ES-I3 (cell line): Measurements from ENCODE around the gene SMIM15.

Experiments
- H3K36me3 ChIP-seq: 2 replicates; pipeline ENCODE4 v1.6.1; 2013; ENCODE audit warnings: mild to moderate bottlenecking, low read length, control low read depth, moderate library complexity; ENCODE audit not compliant: insufficient read depth
- H3K4me1 ChIP-seq: 2 replicates; pipeline ENCODE4 v1.6.1; 2013; ENCODE audit warnings: mild to moderate bottlenecking, control low read depth, low read length; ENCODE audit not compliant: insufficient read depth
- H3K9ac ChIP-seq: 2 replicates; pipeline ENCODE4 v1.6.1; 2013; ENCODE audit warnings: low read depth, mild to moderate bottlenecking, low read length, moderate library complexity
- H3K9me3 ChIP-seq: 2 replicates; pipeline ENCODE4 v1.6.1; 2013; ENCODE audit warnings: mild to moderate bottlenecking, low read length, moderate library complexity; ENCODE audit not compliant: control insufficient read depth, insufficient read depth

SMIM15 gene

DNA sequence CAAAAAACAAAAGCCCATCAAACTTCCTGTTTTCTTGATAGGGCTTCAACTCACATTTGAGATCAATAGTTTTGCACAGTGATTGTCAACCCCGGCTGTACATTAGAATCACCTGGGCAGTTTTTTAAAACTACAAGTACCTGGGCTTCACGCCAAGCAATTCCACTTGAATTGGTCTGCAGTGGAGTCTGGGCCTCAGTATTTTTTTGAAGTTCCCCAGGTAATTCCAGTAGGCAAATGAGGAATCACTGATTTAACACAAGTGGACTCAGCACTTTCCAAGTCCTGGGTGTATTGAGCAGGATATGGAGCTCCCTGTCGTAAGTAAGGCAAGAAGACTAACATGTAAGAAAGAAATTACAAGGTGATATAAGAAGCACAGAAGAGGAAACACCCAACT lies 14.8 kb upstream of the SMIM15 start:
- Histone ChIP-seq H3K4me1 (no peaks in the 10 kb centered on the region), H3K9ac (no peak overlapping the region), H3K36me3 (no peaks in the 10 kb centered on the region), H3K9me3 (no peaks in the 10 kb centered on the region)

DNA sequence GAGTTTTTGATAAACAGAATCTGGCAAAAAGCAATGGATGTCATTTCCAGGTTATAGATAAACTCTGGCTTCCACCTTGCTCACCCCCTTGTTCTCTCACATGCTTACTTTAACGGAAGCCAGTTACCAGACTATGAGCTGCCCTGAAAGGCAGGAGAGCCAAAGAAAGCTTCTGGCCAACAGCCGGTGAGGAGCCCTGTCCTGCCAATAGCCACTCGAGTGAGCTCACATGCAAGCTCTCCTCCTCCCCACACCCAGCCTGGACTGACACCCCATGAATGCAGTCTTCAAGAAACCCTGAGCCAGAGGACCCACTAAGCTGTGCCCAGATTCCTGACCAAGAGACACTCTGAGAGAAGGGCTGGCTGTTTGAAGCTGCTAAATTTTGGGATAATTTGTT lies 14.4 kb upstream of the SMIM15 start:
- Histone ChIP-seq H3K9me3 (no peaks in the 10 kb centered on the region), H3K4me1 (no peaks in the 10 kb centered on the region), H3K9ac (no peak overlapping the region), H3K36me3 (no peaks in the 10 kb centered on the region)

DNA sequence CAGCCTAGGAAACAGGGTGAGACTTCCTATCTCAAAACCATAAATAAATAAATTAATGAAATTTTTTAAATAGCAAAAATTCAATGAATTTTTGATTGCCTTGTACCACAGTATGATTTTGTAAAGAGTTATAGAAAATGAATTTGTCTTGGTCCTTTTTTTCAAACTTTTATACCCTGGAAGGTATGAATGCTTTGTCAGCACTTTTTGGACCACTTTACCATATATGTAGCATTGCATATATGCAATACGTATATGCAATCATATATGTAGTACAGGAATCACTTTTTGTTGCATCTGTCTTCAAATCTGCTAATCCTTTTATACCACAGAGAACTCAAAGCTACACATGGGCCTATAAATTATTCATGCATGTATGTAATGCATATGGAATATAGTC lies 9.2 kb upstream of the SMIM15 start:
- no peaks in the 10 kb centered on the region for H3K36me3 ChIP-seq
- no peaks in the 10 kb centered on the region for H3K9me3 ChIP-seq
- no peak overlapping the region for H3K9ac ChIP-seq
- H3K4me1 ChIP-seq, result no peaks in the 10 kb centered on the region

DNA sequence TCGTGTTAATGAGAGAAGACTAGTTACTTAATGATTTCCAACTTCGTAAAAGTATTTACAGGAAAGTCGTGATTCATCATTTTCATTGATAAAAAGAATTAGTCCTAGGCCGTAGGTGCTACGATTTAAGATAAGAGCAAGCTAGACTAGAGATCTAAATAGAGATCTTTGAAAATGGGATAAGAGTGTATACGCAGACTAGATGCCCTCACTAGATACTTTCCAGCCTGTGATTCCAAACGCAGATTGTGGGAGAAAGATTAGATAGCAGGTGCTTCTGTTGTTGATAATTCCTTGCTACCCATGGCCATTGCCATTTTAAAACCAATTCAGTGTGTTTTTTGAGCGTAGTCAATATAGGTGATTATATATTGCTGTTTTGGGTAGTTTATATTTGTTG lies 6.7 kb upstream of the SMIM15 start:
- no peaks in the 10 kb centered on the region for H3K36me3 ChIP-seq
- H3K9me3 ChIP-seq, result no peaks in the 10 kb centered on the region; the same call in 1 of the 2 replicates
- H3K9ac ChIP-seq, result no peak overlapping the region
- H3K4me1 ChIP-seq, result no peaks in the 10 kb centered on the region

DNA sequence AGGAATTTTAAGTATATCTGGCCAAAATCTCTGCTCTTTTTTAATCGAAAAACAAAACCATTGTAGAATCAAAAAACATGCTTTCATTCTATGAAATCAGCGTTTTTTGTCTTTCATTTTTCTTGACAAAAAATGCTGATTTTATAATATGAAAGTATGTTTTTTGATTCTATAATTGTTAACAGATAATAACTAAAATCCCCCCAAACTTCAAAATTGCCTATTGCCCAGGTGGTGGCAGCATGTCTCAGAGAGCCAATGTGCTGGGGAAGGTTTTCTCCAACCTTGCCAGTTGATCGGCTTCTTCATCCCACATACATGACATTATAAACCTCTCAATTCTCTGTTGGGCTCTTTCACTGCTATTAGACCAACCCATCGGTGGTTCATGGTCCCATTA lies 5.1 kb upstream of the SMIM15 start:
- H3K9ac ChIP-seq, result no peak overlapping the region
- no peaks in the 10 kb centered on the region for H3K4me1 ChIP-seq
- no peaks in the 10 kb centered on the region for H3K36me3 ChIP-seq
- H3K9me3 ChIP-seq, result no peaks in the 10 kb centered on the region; the same call in 1 of the 2 replicates

DNA sequence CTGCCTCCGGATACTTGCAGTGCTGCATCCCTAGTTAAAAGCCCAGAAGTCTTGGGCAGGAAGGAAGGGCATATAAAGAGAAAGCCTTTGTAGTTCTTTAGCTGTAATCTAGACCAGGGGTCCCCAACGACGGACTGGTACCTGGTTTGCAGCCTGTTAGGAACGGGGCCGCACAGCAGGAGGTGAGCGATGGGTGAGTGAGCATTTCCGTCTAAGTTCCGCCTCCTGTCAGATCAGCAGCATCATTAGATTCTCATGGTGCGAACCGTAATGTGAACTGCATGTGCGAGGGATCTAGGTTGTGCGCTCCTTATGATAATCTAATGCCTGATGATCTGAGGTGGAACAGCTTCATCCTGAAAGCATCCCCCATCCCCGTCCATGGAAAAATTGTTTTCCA lies 1.6 kb upstream of the SMIM15 start:
- H3K9ac ChIP-seq, result peak overlapping the region; percentile 95; the same call in 1 of the 2 replicates
- H3K4me1 ChIP-seq, result no peaks in the 10 kb centered on the region
- peaks cover 8% of the 10 kb centered on the region; the same call in 1 of the 2 replicates for H3K36me3 ChIP-seq
- H3K9me3 ChIP-seq, result no peaks in the 10 kb centered on the region; the same call in 1 of the 2 replicates

DNA sequence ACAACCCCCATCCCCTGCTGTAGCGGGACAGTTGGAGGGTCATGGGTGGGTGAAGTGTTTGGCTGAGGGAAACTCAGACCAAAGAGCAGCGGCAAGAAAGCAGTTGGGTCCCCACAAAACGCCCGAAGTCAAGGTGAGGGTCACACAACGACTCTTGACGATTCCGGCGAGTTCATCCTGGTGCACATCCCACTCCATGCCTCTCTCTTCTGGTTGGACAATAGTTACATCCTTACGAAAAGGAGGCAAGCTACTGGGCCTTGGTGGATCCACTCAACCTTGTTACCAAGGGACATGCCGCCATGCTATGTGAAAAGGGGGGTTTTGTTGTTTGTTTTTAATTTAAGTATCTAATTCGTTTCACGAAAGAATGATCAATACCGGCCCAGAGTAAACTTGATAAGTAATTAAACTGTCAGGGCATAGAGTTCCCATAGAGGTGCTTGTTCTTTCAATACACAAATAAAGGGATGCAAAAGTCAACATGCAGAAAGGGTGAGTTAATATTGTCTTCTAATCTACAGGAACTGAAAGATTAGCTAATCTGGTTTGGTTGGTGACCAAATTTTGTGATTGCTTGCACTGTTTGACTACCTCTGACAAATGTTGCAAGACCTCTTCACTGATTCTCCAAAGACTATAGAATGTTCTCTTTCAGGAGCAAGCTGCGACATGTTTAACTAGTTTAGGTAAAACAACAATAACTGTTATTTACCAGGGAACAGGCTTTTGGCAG lies 732 bp upstream of the SMIM15 start:
- Histone ChIP-seq H3K9me3 (no peaks in the 10 kb centered on the region; the same call in 1 of the 2 replicates), H3K4me1 (no peaks in the 10 kb centered on the region), H3K36me3 (peaks cover 8% of the 10 kb centered on the region; the same call in 1 of the 2 replicates), H3K9ac (peak overlapping the region; percentile 95)

DNA sequence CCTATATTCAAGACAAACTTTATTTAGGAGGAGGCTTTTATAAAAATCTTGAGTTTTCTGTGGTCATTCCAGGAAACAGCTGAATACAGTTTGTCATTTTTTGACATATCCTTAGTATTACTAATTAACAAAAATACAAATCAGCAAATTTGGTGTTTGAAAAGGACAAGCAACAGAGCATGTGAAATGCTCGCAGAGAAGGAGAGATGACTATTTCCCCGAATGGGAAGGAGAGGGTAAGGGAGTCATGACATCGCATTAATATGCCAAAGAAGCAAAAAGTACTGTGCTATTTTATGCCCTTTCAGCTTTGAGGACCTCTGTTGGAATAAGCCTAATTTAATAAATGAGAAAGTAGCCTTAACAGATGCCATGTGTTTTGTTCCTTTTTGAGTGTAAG lies 1.8 kb downstream of the SMIM15 start:
- peaks cover 8% of the 10 kb centered on the region; the same call in 1 of the 2 replicates for H3K36me3 ChIP-seq
- H3K9ac ChIP-seq, result no peak overlapping the region
- no peaks in the 10 kb centered on the region; the same call in 1 of the 2 replicates for H3K9me3 ChIP-seq
- no peaks in the 10 kb centered on the region for H3K4me1 ChIP-seq

DNA sequence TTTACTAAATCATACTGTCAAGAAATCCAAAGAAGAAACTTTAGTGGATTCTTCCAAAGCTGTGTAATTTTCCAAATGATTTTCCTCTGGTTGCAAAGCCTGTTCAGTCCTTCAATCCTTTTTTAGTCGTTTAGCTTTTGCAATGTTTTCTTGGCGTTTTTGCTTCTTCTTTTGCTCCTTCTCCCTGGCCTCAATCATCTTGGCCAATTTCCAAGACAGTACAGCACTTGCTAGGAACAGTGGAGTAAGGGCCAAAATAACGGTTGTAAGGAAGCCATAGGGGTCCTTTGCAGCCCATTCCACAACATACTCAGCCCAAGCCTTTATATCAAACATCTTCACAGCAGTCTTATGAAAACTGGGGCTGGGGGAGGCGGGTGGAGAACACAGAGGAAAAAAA lies 2.4 kb downstream of the SMIM15 start:
- no peaks in the 10 kb centered on the region; the same call in 1 of the 2 replicates for H3K9me3 ChIP-seq
- H3K9ac ChIP-seq, result no peak overlapping the region
- H3K4me1 ChIP-seq, result no peaks in the 10 kb centered on the region
- peaks cover 8% of the 10 kb centered on the region; the same call in 1 of the 2 replicates for H3K36me3 ChIP-seq

DNA sequence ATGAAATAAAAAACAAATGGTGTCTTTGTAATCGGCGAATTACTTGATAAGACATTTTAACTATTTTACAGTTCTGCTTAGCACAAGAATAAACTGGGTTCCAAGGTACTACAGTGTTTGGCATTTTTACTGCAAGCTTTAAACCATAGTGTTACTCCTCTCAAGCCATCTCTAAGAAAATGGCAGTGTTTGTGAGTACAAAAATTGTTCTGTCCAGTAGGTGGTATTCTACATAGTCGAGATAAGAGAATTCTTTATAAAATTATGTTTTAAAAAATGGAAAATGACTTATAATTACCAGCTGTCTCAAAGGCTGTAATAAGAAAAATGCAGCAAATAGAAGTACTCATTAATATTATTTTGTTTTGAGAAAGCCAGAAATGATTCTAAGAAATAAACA lies 3.2 kb downstream of the SMIM15 start:
- Histone ChIP-seq H3K36me3 (peaks cover 8% of the 10 kb centered on the region; the same call in 1 of the 2 replicates), H3K9ac (no peak overlapping the region), H3K9me3 (no peaks in the 10 kb centered on the region; the same call in 1 of the 2 replicates), H3K4me1 (no peaks in the 10 kb centered on the region)

DNA sequence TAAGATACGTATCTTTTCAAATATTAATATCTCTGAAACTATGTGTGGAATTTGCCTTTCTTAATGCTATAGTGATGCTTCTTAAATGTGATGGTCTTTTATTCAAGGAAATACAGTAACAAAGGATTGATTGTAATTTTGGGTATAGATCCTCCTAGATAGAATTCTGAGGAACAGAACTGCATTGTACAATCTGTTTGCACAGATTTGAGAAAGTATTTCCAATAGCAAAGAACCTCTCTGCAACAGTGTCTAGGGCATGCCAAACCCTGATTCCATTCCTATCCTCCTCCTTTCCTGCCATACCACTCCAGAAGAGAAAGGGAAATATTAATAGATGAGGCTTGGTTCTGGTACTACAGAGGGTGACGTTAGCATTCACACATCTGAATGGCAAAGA lies 10.4 kb downstream of the SMIM15 start:
- no peaks in the 10 kb centered on the region for H3K36me3 ChIP-seq
- no peak overlapping the region for H3K9ac ChIP-seq
- no peaks in the 10 kb centered on the region for H3K4me1 ChIP-seq
- H3K9me3 ChIP-seq, result no peaks in the 10 kb centered on the region

DNA sequence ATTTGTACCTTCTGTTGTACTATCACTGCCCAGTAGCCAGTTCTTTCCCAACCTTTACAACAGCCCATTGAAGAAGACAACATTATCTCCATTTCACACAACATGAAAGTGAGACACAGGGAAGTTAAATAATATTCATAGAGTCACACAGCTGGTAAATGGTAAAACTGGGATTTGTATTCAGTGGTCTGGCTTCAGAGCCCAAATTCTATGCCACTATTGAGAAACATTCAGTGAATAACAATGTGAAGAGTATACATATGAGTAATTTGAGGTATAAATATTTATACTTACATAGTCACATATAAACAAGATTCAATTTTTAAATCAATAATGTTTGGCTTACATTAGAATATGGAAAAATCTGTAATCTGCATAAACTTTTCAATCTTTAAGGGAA lies 13.8 kb downstream of the SMIM15 start:
- Histone ChIP-seq H3K9ac (no peak overlapping the region), H3K4me1 (no peaks in the 10 kb centered on the region), H3K36me3 (no peaks in the 10 kb centered on the region), H3K9me3 (no peaks in the 10 kb centered on the region)

DNA sequence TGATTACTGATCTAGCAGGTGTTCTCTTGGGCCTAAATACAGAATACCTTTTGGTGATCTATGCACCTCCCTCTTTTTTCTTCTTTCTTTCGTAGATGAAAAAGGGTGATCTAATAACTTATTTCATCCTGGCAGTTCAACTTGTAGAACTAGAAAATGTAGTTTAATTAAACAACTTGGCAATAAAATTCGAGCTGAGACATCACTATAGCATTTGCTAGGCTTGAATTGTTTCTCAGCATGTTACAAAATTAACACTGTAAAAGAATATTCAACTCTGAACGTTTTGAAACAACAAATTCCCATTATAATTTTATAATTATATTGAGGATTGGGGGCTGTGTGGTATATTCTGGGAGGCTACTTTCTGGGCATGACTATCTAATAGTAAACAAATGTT lies 19.5 kb downstream of the SMIM15 start:
- no peaks in the 10 kb centered on the region for H3K36me3 ChIP-seq
- H3K4me1 ChIP-seq, result no peaks in the 10 kb centered on the region; the same call in 1 of the 2 replicates
- H3K9me3 ChIP-seq, result no peaks in the 10 kb centered on the region
- H3K9ac ChIP-seq, result no peak overlapping the region

DNA sequence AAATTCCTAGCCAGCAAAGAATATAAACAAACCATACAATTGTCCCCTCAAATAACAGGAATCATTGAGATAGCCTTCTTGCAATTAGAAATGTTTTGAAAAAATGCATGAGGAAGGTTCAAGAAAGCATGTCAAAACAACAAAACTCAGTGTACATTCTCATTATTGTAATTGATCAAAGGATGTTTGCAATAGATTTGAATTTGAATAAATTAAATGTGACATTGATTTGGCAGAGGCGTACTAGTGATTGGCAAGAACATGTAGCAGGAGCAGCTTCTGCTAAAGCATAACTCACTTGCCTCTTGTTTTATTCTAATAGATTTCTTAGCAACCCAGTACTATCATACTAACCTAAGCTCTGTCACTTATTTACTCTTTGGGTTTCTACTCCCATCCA lies 19.9 kb downstream of the SMIM15 start:
- Histone ChIP-seq H3K36me3 (no peaks in the 10 kb centered on the region), H3K9ac (no peak overlapping the region), H3K9me3 (no peaks in the 10 kb centered on the region), H3K4me1 (no peaks in the 10 kb centered on the region; the same call in 1 of the 2 replicates)

DNA sequence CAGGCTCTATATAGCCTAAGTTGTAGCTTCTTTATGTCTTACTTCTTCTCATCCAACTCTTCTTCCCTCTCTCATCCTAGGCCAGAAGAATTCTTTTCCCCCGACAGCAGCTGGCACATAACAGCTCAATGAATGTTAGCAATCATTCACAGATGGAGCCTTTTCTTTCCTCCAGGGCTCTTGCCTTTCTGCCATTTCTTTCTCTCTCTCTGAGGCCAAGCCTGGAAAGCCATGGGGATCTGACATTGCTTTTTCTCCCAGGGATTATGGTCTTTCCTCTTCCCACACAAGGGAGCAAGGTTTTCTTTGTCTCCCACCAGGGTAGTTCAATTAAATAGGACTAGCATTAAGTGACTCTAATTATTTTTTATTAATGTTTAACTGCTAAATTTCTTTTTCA lies 20.5 kb downstream of the SMIM15 start:
- Histone ChIP-seq H3K9me3 (no peaks in the 10 kb centered on the region), H3K36me3 (no peaks in the 10 kb centered on the region), H3K9ac (no peak overlapping the region), H3K4me1 (no peaks in the 10 kb centered on the region; the same call in 1 of the 2 replicates)
